Colon (tissue), 2 donors: ENCODE data around the gene TNPO3.
"Not testable (repeated sequence)": the region's sequence is repeated elsewhere in the genome, so short reads cannot be mapped to it uniquely, and the experiment has no call there.

Experiments used
- FAIRE-seq: peaks from 2 replicates; lab custom pipeline; 2012; peaks lifted over from hg19 to GRCh38; lab: Jason Lieb, UNC
- donor health status: control.
- donor health status: control.

The TNPO3 gene

DNA sequence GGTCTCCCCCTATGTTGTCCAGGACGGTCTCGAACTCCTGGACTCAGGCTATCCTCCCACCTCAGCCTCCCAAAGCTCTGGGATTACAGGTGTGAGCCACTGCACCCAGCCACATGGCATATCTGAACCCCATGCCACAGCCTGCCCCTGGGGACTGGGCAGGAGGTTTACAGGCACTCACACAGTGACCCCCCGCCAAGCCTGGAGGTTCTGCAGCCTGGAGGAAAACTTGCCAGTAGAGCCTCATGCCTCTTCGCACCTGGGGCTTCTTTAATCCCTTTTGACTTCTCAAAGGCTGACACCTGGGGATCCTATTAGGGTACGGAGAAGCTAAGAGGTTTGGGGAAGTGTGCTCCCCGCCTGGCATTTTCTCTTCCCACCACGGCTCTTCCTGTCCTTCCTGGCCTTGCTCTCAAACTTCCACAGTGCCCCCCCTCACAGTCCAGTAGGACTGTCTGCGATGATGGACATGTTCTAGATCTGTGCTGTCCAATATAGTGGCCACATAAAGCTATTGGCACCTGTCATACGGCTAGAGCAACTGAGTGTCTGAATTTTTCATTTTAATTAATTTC is 133.0 kb downstream of the TNPO3 start:
- FAIRE-seq = no peak

DNA sequence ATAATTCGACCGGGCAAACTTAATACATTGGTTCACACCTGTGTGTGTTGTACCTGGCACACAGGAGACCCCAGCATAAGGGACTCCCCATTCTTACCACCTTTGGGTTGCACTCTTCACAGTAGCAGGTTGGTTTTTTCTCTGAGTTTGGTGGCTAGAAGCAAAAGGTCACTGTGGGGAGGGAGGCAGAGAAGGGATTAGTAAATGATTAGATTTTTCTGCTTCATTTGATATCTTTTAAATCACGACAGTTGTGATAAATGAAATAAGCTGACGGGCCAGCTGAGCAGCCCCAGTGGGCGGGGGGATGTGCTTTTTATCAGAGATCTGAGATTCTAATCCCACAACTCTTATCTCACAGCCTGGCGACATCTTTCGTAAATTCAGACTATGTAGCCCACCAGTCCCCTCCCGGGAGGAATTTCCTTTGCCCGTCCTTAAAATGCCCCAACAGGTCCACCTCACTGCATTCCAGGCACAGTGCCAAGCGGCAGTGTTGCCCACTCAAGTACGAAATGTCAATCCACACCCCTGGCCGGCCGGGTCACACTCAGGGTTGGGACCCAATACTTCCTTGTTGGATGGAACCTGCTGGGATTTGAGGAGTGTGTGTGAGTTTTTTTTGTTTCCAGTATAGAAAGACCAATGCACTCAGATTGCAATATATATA is 133.9 kb downstream of the TNPO3 start:
- FAIRE-seq = no peak

- no peak for FAIRE-seq
Observed at GRCh38 chr7:128919881-128920799, 134.8 kb downstream of the TNPO3 start.

DNA sequence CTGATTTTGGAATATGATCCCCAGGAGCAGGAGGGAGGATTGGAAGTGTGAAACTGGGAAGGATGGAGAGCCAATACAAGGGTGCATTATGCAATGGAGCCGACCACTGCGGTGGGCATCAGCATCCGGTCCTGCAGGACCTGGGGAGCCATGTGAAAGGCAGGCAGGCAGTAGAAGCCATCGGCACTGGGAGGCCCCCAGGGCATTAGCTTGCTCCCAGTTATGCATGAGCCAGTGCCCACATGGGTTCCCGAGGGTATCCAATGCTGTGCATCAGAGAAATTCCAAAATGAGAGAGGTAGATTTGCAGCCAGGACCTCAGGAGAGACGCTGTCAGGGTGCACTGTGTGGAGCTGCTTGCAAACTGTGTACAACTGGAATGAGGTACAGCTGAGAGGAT is 135.7 kb downstream of the TNPO3 start:
- no peak for FAIRE-seq

GRCh38 chr7:128918016-128918665 is 136.8 kb downstream of the TNPO3 start:
- FAIRE-seq = no peak

- no peak for FAIRE-seq
Observed at GRCh38 chr7:128917122-128917521, 137.8 kb downstream of the TNPO3 start.

- no peak for FAIRE-seq
Observed at GRCh38 chr7:128916643-128916915, 138.3 kb downstream of the TNPO3 start.

DNA sequence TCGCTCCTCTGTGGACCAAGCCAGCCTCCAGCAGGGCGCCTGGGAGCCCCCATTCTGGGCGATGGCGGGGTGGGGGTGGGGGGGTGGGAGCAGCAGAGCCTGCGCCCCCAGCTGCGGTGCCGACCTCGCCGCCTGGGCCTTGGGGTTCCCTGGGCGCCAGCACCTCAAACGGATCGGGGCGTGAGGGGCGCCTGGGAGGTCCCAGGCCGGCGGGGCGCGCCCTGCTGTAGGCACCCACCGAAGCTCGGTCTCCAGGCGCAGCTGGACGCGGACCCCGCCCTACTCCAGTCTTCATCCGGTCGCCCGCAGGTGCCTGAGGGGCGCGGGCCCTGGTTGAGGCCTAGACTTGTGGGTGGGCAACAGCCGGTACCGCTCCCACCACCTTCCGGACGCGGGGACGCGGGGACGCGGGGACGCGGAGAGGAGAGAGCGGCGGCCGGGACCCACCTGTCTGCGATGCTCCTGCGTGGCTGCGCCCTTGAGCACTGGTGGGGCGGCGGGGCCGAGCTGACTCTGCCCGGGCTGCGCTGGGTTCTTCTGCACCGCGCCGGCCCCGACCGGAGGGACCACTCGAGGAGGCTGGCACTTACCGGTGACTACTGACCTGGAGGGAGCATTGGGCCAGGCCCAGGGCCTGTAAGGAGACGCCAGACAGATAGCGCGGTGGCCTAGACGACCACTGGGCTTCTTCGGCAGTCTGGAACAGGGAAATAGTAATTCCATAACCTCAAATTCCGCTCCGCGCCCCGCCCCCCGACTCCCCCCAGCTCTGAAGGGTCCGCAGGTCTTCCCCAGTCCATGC is 138.9 kb downstream of the TNPO3 start:
- no peak for FAIRE-seq

GRCh38 chr7:128915271-128915819 is 139.6 kb downstream of the TNPO3 start:
- FAIRE-seq = no peak

DNA sequence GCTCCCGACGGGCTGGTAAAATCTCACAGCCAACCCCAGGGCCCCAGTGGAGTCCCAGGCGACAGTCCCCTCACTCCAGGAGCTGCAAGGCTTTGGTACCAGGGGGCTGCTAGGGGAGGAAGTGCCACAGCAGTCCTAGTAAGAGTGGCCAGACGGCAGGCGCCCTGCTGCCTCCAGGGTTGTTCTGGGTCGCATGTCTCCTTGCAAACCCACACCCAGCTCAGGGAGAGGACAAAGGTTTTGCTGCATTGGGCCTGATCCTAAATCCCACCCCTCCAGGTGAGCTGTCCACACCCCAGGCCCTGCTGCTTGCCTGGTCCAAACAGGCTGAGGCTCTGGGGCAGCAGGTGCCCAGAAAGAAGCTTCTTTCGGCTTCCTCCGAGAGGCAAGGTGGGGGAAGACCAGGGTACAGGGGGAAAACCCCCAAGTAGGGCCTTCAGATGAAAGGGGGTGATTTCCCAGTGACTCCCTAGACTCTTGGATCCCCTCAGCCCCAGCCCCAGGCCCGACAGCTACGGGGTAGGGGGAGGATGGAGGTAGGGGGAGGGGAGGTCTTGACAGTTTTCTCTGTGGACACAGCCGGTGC is 140.3 kb downstream of the TNPO3 start:
- FAIRE-seq = no peak

DNA sequence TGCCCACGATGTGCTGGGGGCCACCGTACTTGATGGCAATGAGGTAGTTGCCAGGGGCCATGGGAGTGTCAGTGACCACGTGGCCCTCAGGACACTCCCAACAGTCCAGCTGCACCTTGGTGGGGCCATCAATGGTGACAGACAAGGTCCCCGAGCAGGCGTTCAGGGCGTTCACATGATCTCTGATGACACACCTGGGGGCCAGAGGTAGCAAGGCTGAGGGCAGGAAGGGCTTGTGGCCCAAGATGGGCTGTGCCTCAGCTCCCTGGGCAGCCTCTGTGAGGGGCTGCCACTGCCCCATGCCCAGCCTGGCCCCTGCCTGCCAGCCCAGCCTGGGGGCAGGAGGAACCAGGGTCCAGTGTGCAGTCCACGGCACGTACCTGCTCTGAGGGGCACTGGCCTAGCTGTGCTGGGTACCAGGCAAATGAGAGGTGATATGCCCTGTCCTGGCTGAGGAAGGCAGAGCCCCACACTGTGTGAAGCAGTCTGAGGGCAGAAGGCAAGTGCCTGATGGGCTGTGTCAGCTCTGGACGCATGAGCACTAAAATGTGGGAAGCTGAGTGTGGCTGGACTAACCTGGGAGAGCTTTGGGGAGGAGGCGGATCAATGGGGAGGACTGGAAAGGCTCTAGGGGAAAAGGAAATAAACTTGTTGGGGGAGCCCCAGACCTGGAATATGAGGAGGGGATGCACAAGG is 140.9 kb downstream of the TNPO3 start:
- no peak for FAIRE-seq

DNA sequence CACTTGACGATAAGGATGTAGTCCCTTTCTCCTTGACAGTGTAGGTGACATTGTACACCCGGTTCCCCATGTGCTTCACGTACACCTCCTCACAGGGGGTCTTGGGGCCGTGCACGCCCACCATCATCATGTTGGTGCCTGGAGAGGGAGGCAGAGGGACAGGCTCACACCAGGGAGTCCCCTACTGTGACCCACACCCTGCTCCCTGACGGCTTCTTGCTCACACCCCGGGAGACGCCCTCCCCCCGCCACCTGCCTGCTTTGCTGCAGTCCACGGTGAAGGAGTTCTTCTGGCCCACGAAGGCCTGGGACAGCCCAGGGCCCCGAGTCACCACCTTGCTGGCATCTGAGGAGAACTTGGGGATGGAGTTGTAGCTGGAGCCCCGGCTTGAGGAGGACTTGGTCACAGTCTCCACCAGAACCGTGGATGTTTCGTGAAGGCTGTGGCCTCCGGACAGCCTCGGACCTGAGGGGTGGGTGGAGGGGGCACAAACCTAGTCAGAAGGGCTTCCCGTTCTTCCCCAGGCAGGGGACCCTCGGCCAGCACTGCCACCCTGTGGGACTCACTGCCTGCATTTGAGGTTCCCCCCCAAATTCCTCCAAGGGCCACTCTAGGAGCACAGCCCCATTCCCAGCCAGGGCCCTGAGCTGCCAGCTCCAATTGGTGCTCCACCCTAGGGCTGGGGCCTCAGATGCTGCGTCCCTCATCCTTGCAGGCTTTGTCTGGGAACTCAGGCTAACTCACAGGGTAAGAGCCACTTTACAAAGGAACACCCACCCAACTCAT is 142.0 kb downstream of the TNPO3 start:
- FAIRE-seq = not testable (repeated sequence)

DNA sequence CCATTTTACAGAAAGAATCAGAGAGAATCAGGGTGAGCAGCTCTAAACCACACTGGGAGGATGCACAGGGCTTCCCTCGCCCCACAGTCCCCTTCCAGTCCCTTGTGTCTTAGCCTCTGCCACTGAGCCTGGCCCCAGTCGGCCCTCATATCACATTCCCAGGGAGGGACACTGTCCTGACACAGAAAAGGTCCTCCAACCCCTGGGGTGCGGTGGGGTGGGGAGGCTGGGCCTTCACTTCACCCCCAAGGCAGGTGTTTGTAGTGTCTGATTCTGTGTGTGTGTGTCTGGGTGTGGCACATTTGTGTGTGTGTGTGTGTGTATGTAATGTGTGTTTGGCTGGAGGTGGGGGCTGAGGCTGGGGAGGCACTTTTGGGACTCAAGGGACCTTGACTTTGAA is 142.6 kb downstream of the TNPO3 start:
- FAIRE-seq = no peak

DNA sequence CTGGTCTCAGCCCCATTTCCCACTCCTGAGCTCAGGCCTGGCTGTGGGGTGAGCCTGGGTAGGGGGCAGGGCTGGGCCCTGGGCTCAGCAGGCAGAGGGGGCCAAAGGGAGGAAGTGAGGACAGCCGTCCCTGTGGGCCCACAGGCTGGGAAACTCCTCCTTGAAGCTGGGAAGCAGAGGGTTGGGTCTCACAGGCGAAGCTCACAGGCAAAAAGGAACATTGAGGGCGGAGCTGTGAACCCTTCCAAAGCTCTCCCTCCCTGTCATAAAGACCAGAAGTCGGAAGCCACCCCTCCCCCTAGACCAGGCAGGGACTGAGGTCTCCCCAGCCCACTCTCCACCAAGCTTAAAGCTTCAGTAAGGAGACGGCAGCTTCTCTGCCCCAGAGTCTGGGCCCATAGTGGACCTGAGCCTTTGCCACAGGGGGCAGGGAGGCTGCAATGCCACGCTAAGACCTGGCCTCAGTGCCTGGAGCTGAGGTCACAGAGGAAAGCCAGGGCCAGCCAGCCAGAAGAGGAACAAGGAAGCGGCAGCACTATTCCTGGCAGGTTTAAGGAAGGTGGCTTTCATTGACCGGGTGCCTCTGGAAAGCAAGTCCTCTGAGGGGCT is 143.4 kb downstream of the TNPO3 start:
- FAIRE-seq = no peak

DNA sequence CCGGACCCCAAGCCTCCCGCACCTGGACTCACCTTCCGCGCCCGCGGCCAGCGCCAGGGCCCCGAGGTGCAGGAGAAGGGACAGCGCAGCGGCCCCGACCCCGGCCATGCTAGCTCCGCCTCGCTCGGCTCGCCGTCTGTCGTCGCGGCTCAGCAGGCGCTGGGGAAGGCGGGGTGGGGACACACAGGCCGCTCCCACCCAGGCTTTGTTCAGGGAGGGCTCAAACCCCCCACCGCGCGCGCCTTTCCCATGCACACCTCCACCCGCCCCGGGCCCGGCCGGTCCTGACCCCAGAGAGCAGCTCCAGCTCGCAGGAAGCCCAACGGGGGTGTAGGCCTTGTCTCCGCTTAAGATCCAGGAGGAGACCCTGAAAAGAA is 144.4 kb downstream of the TNPO3 start, which contains the start of gene KCP:
KCP (minus strand) TSS at position 141 of the 377 bp plus-strand sequence; CDS start at position 108, 33 bp downstream.
- FAIRE-seq = no peak

- FAIRE-seq = no peak
Observed at GRCh38 chr7:128909625-128910568, 145.0 kb downstream of the TNPO3 start.

DNA sequence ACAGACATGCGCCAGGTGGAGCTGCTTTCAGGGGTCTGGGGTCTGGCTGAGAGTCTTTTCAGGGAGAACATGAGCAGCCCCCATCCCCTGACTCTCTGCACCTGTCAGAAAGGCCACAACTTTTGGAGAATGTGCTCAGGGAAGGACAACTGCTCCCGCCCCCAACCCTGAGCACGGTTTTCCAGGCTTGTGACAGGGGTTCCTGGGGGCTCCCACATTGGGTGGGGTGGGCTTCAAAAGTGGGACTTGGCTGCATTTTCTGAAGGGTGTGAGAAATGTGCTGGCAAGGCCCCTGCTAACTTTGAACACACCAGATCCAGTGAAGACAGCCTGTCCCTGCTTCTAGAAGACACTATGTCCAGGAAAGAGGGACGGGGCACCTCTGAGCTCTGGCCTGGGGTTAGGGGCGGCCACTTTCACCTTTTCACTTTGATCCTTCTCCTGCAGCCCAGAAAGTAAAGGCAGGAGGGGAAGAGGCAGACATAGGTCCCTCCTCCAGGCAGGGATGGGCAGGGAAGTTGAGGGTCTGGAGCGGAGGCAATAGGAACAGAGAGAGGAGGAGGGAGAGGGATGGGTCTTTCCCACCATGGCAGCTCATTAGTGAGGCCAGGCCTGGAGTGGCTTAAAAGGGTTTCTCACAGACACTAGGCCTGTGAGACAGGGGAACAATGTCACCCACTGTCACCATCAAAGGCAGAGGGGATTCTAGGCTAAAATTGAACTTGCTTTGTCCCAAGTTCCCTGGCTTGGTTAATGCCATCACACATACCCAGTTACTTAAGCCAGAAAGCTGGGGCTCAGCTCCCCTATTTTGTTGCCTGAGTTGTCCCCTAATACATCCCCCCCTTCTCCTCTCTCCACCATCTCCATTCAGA is 145.9 kb downstream of the TNPO3 start:
- no peak for FAIRE-seq
